ENCODE measurements around the gene TENM4. TPM values are rescaled to one million over a fixed set of nuclear protein-coding genes. Genes with fewer than 3 reads are reported as not detected.

The TENM4 gene
- polyA plus RNA-seq, 1 experiment, result 0.39 TPM

- Histone ChIP-seq H3K27me3 (ENCODE audit: control insufficient read depth, insufficient read depth, low read length) (no peaks in the 10 kb centered on the region), H3K36me3 (ENCODE audit: control insufficient read depth, insufficient read depth, low read length) (no peaks in the 10 kb centered on the region), H3K4me3 (ENCODE audit: low read depth, low read length) (no peak overlapping the region)
- DNase-seq (ENCODE audit: low read depth), result no peak
- no peak for TF ChIP-seq CTCF (IDR thresholded peaks at IDR 0.05; ENCODE audit: insufficient read depth, low read depth, low read length)
- CTCF ChIA-PET, result no interaction called here
- POLR2A ChIA-PET, result no interaction called here
These were observed 732.4 kb downstream of the TENM4 start for GRCh38 chr11:78708388-78708787.

- DNase-seq (ENCODE audit: low read depth), result no peak
- H3K4me3 ChIP-seq (ENCODE audit: low read depth, low read length), result no peak overlapping the region
- TF ChIP-seq CTCF (IDR thresholded peaks at IDR 0.05; ENCODE audit: insufficient read depth, low read depth, low read length), result no peak
- ChIA-PET POLR2A (no interaction called here), CTCF (interaction anchor here (2.3 kb wide), 1 partner anchor 60 kb away, joined by 9 read pairs; no protein-coding TSS in a partner anchor)
- H3K36me3 ChIP-seq (ENCODE audit: control insufficient read depth, insufficient read depth, low read length), result no peaks in the 10 kb centered on the region; the same call in 1 of the 2 replicates
- H3K27me3 ChIP-seq (ENCODE audit: control insufficient read depth, insufficient read depth, low read length), result no peaks in the 10 kb centered on the region
These were observed 734.3 kb downstream of the TENM4 start for GRCh38 chr11:78706551-78706950.

- TF ChIP-seq CTCF (IDR thresholded peaks at IDR 0.05; ENCODE audit: insufficient read depth, low read depth, low read length), result no peak
- H3K27me3 ChIP-seq (ENCODE audit: control insufficient read depth, insufficient read depth, low read length), result no peaks in the 10 kb centered on the region
- H3K36me3 ChIP-seq (ENCODE audit: control insufficient read depth, insufficient read depth, low read length), result no peaks in the 10 kb centered on the region; the same call in 1 of the 2 replicates
- no peak overlapping the region for H3K4me3 ChIP-seq (ENCODE audit: low read depth, low read length)
- DNase-seq (ENCODE audit: low read depth), result no peak
- ChIA-PET POLR2A (no interaction called here), CTCF (interaction anchor here (0.6 to 1.8 kb wide), 2 partner anchors 11 to 245 kb away, joined by 3 to 6 read pairs; no protein-coding TSS in a partner anchor)
These were observed 736.0 kb downstream of the TENM4 start for GRCh38 chr11:78704811-78705210.

GRCh38 chr11:78699609-78700135 is 741.2 kb downstream of the TENM4 start:
- TF ChIP-seq CTCF (IDR thresholded peaks at IDR 0.05; ENCODE audit: insufficient read depth, low read depth, low read length), result no peak
- ChIA-PET POLR2A (no interaction called here), CTCF (interaction anchor here (1.3 kb wide), 1 partner anchor 54 kb away, joined by 5 read pairs; no protein-coding TSS in a partner anchor)
- no peak overlapping the region for H3K4me3 ChIP-seq (ENCODE audit: low read depth, low read length)
- no peaks in the 10 kb centered on the region for H3K27me3 ChIP-seq (ENCODE audit: control insufficient read depth, insufficient read depth, low read length)
- no peak for DNase-seq (ENCODE audit: low read depth)
- no peaks in the 10 kb centered on the region; the same call in 1 of the 2 replicates for H3K36me3 ChIP-seq (ENCODE audit: control insufficient read depth, insufficient read depth, low read length)

- ChIA-PET POLR2A (no interaction called here), CTCF (interaction anchor here (0.7 to 1.6 kb wide), 2 partner anchors 17 to 52 kb away, joined by 3 to 5 read pairs; no protein-coding TSS in a partner anchor)
- Histone ChIP-seq H3K36me3 (ENCODE audit: control insufficient read depth, insufficient read depth, low read length) (no peaks in the 10 kb centered on the region; the same call in 1 of the 2 replicates), H3K27me3 (ENCODE audit: control insufficient read depth, insufficient read depth, low read length) (no peaks in the 10 kb centered on the region), H3K4me3 (ENCODE audit: low read depth, low read length) (no peak overlapping the region)
- no peak for TF ChIP-seq CTCF (IDR thresholded peaks at IDR 0.05; ENCODE audit: insufficient read depth, low read depth, low read length)
- no peak for DNase-seq (ENCODE audit: low read depth)
These were observed 742.2 kb downstream of the TENM4 start for GRCh38 chr11:78698612-78699011.

Data from BJ (cell line).